ENCODE data around the gene RFK.

RFK gene

GRCh38 chr9:76352026-76352620, 42.1 kb downstream of the RFK start:
- H3K4me3 ChIP-seq (ENCODE audit: low read depth, low read length): no peak overlapping the region
- no peak for TF ChIP-seq CTCF (IDR thresholded peaks at IDR 0.05; ENCODE audit: borderline replicate concordance, insufficient read depth, low read depth, low read length)

GRCh38 chr9:76351006-76351405, 43.2 kb downstream of the RFK start:
- no peak for TF ChIP-seq CTCF (IDR thresholded peaks at IDR 0.05; ENCODE audit: borderline replicate concordance, insufficient read depth, low read depth, low read length)
- no peak overlapping the region for H3K4me3 ChIP-seq (ENCODE audit: low read depth, low read length)

DNA sequence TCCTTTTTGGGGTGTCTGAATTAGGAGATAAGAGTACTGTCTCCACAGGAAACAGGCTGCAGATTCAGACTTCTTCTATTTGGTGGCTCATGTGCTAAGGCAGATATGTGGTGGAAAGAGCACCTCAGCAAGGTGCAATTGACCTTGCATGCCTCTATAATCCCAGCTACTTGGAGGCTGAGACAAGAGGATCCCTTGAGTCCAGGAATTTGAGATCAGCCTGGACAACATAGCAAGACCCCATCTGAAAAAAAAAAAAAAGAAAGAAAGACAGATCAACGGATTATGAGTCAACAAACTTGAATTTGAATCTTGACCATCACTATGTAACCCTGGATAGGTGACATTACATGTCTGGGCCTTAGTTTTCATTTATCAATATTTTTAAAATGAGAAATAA, 44.4 kb downstream of the RFK start:
- no peak for TF ChIP-seq CTCF (IDR thresholded peaks at IDR 0.05; ENCODE audit: borderline replicate concordance, insufficient read depth, low read depth, low read length)

DNA sequence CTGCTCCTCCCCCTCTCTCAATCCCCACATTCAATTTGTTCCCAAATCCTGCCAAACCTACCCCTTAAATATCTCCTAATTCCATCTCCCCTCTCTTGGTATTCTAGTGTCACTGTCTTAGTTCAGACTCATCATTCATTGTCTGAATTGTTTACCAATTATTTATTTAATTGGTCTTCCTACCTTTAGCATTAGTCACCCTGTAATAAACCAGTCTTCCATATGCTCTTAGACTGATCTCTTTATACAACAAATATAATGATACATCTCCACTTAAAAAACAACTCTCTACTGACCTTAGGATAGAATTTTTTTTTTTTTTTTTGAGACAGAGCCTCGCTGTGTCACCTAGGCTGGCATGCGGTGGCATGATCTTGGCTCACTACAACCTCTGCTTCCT, 51.4 kb downstream of the RFK start:
- H3K4me3 ChIP-seq (ENCODE audit: low read depth, low read length): no peak overlapping the region
- TF ChIP-seq CTCF (IDR thresholded peaks at IDR 0.05; ENCODE audit: borderline replicate concordance, insufficient read depth, low read depth, low read length): no peak

More for the DNA sequence above, 44.4 kb downstream of the RFK start:
- no peak overlapping the region for H3K4me3 ChIP-seq (ENCODE audit: low read depth, low read length)

DNA sequence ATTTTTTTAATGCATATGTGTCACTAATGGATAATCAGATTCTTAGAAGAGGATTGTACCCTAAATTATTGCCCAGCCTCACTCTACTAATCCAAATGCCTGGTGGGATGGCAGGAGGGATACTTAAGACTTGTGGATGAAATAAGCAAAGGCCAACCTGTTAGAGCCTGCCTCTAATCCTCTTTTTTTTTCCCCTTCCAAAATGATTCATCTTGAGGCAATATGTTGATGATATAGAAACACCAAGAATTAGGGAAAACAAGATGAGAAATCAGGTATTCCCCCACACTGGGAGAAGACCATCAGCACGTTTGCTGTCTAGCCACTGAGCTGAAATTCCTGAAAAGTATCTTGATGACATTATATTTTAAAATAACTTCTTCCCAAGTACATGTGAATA, 52.0 kb downstream of the RFK start:
- TF ChIP-seq CTCF (IDR thresholded peaks at IDR 0.05; ENCODE audit: borderline replicate concordance, insufficient read depth, low read depth, low read length): no peak
- H3K4me3 ChIP-seq (ENCODE audit: low read depth, low read length): no peak overlapping the region

DNA sequence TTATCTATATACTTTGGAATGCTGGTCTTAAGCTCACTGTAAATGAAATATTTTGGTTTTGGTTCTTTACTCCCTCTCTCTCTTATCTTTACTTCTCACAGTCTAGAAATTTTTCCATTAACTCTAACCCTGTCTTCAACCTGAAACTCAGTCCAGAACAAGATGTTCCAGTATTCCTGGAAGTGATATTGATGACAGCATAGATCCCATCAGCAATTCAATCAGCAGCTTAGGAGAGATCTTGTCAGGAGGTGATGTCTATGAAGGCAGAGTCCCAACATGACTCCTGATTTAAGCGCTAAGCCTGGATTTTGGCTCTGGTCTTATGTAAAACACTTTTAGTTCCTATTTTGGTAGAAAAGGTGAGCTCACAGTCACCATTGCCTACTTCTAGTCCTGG, 52.6 kb downstream of the RFK start:
- no peak for TF ChIP-seq CTCF (IDR thresholded peaks at IDR 0.05; ENCODE audit: borderline replicate concordance, insufficient read depth, low read depth, low read length)
- no peak overlapping the region for H3K4me3 ChIP-seq (ENCODE audit: low read depth, low read length)

- TF ChIP-seq CTCF (IDR thresholded peaks at IDR 0.05; ENCODE audit: borderline replicate concordance, insufficient read depth, low read depth, low read length): no peak
- H3K4me3 ChIP-seq (ENCODE audit: low read depth, low read length): no peak overlapping the region
Observed at GRCh38 chr9:76338418-76338817, 55.8 kb downstream of the RFK start.

All from GM12875 (cell line).